Measurements from ENCODE around the gene KCNQ1OT1. TPM values are rescaled to one million over a fixed set of nuclear protein-coding genes. Genes with fewer than 3 reads are reported as not detected.

The KCNQ1OT1 gene
- total RNA-seq, 2 donors from 2014 or later: 1.0 to 2.1 TPM

DNA sequence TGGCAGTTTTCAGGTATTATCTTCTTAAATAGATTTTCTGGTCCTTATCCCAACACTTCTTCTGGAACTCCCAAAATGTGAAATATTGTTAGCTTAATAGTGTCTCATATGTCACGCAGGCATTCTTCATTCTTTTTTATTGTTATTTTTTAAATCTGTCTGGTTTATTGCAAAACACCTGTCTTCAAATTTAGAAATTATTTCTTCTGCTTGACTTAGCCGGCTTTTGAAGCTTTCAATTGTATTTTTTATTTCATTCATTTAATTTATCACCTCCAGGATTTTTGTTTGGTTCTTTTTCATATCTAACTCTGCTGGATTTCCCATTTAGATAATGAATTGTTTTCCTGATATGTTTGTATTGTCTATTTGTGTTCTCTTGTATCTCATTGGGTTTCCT is 49.9 kb downstream of the KCNQ1OT1 start:
- no peaks in the 10 kb centered on the region for H3K4me1 ChIP-seq (replicated peaks)
- intact Hi-C loops (cut with DNase I): no loop called here
- WGBS: 94% methylated on average over 2 of the region's 2 CpGs

GRCh38 chr11:2649400-2649799 is 50.4 kb downstream of the KCNQ1OT1 start:
- no peak for TF ChIP-seq POLR2AphosphoS5 (IDR thresholded peaks at IDR 0.05)
- TF ChIP-seq CTCF (IDR thresholded peaks at IDR 0.05): no peak
- TF ChIP-seq POLR2A (IDR thresholded peaks at IDR 0.05): no peak
- H3K4me1 ChIP-seq (replicated peaks): no peaks in the 10 kb centered on the region
- no peak overlapping the region for H3K4me3 ChIP-seq
- no peaks in the 10 kb centered on the region for H3K36me3 ChIP-seq
- intact Hi-C loops (cut with DNase I): no loop called here
- no peaks in the 10 kb centered on the region for H3K27me3 ChIP-seq (replicated peaks; ENCODE audit: insufficient read depth)
- H3K27ac ChIP-seq: no peak overlapping the region
- DNase-seq (ENCODE audit: low spot score): no peak
- no peaks in the 10 kb centered on the region for H3K9me3 ChIP-seq

More for the DNA sequence above, 49.9 kb downstream of the KCNQ1OT1 start:
- Histone ChIP-seq H3K27ac (no peak overlapping the region), H3K4me3 (no peak overlapping the region), H3K9me3 (no peaks in the 10 kb centered on the region), H3K27me3 (replicated peaks; ENCODE audit: insufficient read depth) (no peaks in the 10 kb centered on the region), H3K36me3 (no peaks in the 10 kb centered on the region)
- TF ChIP-seq CTCF (IDR thresholded peaks at IDR 0.05) (no peak), POLR2A (IDR thresholded peaks at IDR 0.05) (no peak), POLR2AphosphoS5 (IDR thresholded peaks at IDR 0.05) (no peak)
- no peak for DNase-seq (ENCODE audit: low spot score)

- Histone ChIP-seq H3K4me3 (no peak overlapping the region), H3K27me3 (replicated peaks; ENCODE audit: insufficient read depth) (no peaks in the 10 kb centered on the region), H3K36me3 (no peaks in the 10 kb centered on the region), H3K27ac (no peak overlapping the region), H3K9me3 (no peaks in the 10 kb centered on the region), H3K4me1 (replicated peaks) (no peaks in the 10 kb centered on the region)
- 84% methylated on average over 6 of the region's 6 CpGs for WGBS
- DNase-seq (ENCODE audit: low spot score): no peak
- no peak for TF ChIP-seq POLR2AphosphoS5 (IDR thresholded peaks at IDR 0.05)
- TF ChIP-seq CTCF (IDR thresholded peaks at IDR 0.05): no peak
- TF ChIP-seq POLR2A (IDR thresholded peaks at IDR 0.05): no peak
- intact Hi-C loops (cut with DNase I): no loop called here
These were observed 51.8 kb downstream of the KCNQ1OT1 start for GRCh38 chr11:2647953-2648352.

DNA sequence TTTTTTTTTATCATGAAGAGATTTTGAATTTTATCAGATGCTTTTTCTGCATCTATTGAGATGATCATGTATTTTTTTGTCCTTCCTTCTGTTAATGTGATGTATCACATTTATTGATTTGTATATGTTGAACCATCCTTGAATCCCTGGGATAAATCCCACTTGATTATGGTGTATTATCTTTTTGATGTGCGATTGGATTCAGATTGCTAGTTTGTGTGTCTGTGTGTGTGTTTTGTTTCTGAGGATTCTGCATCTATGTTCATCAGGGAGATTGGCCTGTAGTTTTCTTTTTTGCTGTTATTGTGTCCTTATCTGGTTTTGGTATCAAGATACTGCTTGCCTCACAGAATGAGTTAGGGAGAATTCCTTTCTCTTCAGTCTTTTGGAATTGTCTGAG is 52.6 kb downstream of the KCNQ1OT1 start:
- Histone ChIP-seq H3K27me3 (replicated peaks; ENCODE audit: insufficient read depth) (no peaks in the 10 kb centered on the region), H3K9me3 (no peaks in the 10 kb centered on the region), H3K4me1 (replicated peaks) (no peaks in the 10 kb centered on the region), H3K4me3 (no peak overlapping the region), H3K27ac (no peak overlapping the region), H3K36me3 (no peaks in the 10 kb centered on the region)
- no peak for TF ChIP-seq CTCF (IDR thresholded peaks at IDR 0.05)
- WGBS: 79% methylated on average over 1 of the region's 1 CpG
- DNase-seq (ENCODE audit: low spot score): no peak
- intact Hi-C loops (cut with DNase I): no loop called here

- Histone ChIP-seq H3K27ac (no peak overlapping the region), H3K4me3 (no peak overlapping the region), H3K4me1 (replicated peaks) (no peaks in the 10 kb centered on the region), H3K36me3 (no peaks in the 10 kb centered on the region), H3K27me3 (replicated peaks; ENCODE audit: insufficient read depth) (no peaks in the 10 kb centered on the region), H3K9me3 (no peaks in the 10 kb centered on the region)
- 89% methylated on average over 1 of the region's 1 CpG for WGBS
- no peak for DNase-seq (ENCODE audit: low spot score)
- TF ChIP-seq POLR2A (IDR thresholded peaks at IDR 0.05) (no peak), CTCF (IDR thresholded peaks at IDR 0.05) (no peak), POLR2AphosphoS5 (IDR thresholded peaks at IDR 0.05) (no peak)
- intact Hi-C loops (cut with DNase I): no loop called here
These were observed 54.0 kb downstream of the KCNQ1OT1 start for GRCh38 chr11:2645779-2646118.
